ENCODE measurements around the gene LMNTD1. TPM values are rescaled to one million over a fixed set of nuclear protein-coding genes. Genes with fewer than 3 reads are reported as not detected.
"Not testable (repeated sequence)": the region's sequence is repeated elsewhere in the genome, so short reads cannot be mapped to it uniquely, and the experiment has no call there.

Gene LMNTD1
- polyA plus RNA-seq, 6 donors from 2014 or later, result not detected

DNA sequence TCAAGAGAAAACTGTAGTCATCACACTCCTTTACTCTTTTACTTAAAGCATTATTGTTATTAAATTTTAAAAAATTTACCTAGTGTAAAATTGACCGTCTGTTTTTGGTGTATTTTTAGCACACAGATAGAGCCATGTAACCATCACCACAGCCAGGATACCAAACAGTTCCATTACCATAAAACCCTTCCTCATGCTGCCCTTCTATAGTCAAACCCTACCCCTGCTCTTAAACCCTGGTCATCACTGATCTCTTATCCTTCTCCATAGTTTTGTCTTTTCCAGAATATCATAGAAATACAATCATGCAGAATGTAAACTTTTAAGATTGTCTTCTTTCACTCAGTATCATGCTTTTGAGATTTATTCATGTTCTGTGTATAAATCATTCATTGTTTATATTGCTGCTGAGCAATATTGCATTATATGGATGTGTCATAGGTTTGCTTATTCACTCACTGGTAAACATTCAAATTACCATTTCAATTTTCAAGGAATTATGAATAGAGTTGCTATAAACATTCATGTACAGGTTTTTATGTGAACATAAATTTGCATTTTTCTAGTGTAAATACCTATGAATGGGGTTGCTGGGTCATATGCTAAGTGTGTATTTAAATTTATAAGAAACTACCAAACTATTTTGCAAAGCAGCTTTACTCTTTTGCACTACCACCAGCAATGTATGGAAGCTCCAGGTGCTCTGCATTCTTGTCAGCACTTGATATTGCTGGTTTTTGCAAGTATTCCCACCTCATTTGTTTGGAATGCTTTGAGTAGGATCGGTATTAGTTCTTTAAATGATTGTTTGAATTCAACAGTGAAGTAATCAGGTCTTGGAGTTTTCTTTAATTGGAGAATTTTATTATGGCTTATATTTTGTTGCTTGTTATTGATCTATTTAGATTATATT lies 125.5 kb downstream of the LMNTD1 start:
- H3K27ac Mint-ChIP-seq, result peak overlapping the region in 2 of 6 donors; percentile 12 to 24
- H3K36me3 Mint-ChIP-seq, result no peaks in the 10 kb centered on the region
- H3K27me3 Mint-ChIP-seq, result no peaks in the 10 kb centered on the region
- no peaks in the 10 kb centered on the region for H3K4me1 Mint-ChIP-seq
- ATAC-seq (ENCODE audit: low read depth in 2 of 2) (no peak), DNase-seq (no peak)
- H3K4me3 Mint-ChIP-seq, result no peak overlapping the region
- no peaks in the 10 kb centered on the region for H3K9me3 Mint-ChIP-seq

DNA sequence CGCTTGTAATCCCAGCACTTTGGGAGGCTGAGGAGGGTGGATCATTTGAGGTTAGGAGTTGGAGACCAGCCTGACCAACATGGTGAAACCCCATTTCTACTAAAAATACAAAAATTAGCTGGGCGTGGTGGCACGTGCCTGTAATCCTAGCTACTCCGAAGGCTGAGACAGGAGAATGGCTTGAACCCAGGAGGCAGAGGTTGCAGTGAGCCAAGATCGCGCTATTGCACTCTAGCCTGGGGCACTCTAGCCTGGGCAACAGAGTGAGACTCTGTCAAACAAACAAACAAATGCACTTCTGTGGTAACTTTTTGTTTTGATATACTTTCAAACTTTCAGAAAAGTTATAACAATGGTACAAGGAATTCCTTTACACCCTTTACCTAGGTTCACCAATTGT lies 126.3 kb downstream of the LMNTD1 start:
- DNase-seq; H3K4me3 Mint-ChIP-seq; ATAC-seq (ENCODE audit: low read depth in 2 of 2); H3K4me1 Mint-ChIP-seq; H3K27ac Mint-ChIP-seq; H3K36me3 Mint-ChIP-seq; H3K27me3 Mint-ChIP-seq; H3K9me3 Mint-ChIP-seq: not testable (repeated sequence)
